ENCODE results near the gene NKX1-1.

NKX1-1 gene

DNA sequence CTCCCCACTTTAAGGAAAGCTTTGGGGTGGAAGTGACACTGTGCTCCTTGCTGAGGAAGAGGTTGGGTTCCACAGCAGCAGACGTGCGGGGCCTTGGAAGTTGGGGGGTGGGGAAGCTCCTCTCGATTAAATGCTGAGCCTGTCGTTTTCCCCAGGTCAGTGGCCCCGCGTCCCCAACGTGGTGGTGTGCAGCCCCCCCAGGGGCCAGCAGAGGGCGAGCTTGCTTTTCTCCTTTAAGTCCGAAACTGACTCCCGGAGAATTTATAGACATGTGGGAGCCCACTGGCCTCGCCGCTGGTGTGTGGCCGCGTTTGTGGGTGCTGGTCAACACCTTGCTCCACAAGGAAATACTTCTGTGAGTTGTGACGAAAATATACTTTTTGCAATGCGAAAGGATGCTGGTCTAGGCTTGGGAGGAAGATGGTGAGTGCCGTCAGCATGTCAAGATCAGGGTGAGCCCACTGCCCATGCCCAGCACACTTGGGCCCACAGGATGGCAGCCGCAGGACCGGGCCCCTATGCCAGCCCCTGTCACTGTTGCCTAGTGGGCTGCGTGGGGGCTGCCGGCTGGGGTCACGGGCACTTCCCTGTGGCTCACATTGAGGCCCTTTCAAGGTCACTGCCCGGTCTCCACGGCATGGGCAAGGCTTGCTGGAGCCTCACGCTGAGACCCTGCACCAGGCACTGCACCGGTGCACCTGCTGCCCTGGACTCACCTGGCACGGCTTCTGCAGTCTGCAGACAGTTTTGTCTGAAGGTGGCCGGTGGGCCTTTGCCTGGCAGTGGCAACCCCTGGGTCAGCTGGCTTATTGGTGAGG is 49.9 kb downstream of the NKX1-1 start:
- DNase-seq: peak; percentile 52

DNA sequence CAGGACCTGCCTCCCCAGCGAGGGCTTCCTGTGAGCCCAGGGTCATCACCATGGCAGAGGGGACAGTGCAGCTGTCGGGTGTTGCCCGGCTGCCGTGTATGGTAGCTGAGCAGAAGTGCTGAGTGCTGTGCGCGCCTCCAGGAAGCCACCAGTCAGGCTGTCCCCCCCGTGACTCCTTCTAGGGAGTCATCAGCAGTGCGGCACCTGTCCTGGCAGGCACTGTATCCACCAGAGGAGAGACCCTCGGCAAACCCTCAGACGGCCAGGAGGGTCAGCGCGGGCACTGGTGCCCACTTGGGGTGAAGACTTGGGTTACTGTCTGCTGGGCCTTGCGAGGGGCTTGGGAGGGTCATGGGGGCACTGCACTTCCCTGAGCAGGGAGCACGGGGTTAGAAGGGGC is 50.9 kb downstream of the NKX1-1 start:
- no peak for DNase-seq

DNA sequence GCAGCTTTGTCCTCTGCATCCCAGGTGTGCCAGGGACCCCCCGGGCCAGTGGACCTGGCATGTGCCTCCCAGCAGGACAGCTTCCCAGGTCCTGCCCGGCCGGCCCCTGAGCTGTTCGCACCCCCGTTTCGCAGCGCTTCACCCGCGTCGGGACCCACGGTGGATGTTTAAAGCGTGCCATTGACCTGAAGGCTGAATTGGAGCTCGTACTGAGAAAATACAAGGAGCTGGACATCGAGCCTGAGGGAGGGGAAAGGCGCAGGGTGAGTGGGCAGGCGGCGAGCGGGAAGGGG is 51.3 kb downstream of the NKX1-1 start:
- DNase-seq: no peak

DNA sequence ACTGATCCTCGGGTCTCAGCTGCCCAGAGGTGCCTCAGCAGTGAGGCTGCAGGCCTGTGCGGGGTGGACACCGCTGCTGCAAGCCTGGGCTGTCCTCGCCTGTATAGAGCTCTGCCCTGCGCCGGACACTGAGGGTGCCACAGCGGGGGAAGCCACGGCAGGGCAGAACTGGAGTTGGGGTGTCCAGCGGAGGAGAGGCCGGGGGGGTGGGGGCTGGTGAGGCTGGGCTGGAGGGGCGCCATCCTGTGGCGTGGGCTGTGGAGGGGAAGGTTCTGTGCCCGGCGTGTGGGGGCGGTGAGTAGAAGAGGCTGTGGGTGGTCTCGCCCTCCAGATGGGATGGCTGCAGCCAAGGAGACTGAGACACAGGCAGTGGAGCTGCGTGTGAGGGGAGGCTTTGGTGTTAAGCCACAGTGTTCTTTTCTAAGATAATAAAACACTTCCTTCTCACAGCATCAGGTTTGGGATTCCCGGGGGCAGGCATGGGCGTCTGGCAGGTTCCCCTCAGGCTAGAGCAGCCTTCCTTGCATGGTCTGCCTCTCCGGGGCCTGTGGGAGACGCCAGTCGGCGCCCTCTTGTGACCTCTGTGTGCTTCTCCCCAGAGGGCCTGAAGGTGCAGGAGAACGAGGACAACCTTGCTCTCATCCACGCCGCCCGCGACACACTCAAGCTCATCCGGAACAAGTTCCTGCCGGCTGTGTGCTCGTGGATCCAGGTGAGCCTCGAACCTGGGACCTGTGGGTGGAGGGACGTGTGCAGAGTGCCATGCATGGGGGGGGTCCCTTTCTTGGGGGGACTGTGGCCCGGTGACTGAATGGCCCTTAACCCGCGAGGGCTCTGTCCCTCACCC is 51.9 kb downstream of the NKX1-1 start:
- DNase-seq: no peak

DNA sequence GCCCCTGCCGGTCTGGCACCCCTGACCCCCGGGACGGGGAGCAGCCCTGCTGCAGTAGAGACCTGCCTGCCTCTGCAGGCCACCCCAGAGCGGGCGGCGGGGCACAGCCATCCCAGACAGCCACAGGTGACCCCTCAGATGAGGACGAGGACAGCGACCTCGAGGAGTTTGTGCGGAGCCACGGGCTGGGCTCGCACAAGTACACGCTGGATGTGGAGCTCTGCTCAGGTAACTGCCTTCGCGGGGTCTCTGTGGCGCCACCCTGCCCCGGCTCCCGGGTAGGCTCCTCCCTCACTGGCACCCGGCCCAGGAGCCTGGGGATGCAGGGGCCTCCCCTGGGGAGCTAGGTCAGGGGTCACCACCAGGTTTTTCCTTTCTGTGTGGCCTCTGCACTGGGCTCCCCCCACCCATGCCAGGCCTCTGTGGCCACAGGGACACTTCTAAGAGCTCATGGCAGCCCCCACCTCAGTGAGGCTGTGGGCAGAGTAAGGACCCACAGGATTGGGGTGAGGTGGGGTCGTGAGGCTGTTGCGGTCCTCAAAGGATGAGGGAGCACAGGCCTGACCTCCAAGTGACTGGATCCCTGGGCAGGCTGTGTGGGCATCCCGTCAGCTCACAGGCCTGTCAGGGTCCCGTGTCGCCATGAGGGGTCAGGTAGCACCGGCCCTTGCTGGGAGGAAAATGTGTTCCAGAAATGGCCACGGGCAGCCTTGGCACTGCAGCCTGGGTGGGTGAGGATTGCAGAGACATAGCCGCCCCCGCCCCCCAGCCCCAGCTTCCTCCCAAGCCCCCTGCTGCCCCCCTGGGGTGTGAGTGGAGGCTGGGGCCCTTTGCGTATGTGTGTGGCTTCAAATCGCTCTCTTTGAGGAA is 52.8 kb downstream of the NKX1-1 start:
- DNase-seq: no peak
